Sigmoid colon (tissue), 7 donors: ENCODE measurements around the gene TMEM52. TPM values are rescaled to one million over a fixed set of nuclear protein-coding genes. Genes with fewer than 3 reads are reported as not detected.

Source experiments
- DNase-seq: peaks from one replicate; pipeline ENCODE4 v3.0.0-alpha.2; 2019
- H3K27ac ChIP-seq, 4 donors: fragments of 200-600 bp; sonication (generic); one replicate each; pipeline ENCODE4 v1.5.1; 2016 to 2019; ENCODE audit warnings: mild to moderate bottlenecking in 1 of 4
- H3K27me3 ChIP-seq, 3 donors: fragments of 200-600 bp; sonication (generic); one replicate each; pipeline ENCODE4 v1.5.1; 2019; ENCODE audit warnings: mild to moderate bottlenecking in 1 of 3
- H3K36me3 ChIP-seq, 4 donors: fragments of 200-600 bp; sonication (generic); one replicate each; pipeline ENCODE4 v1.5.1; 2016 to 2019
- H3K4me1 ChIP-seq, 4 donors: fragments of 200-600 bp; sonication (generic); one replicate each; pipeline ENCODE4 v1.5.1; 2017 to 2019
- H3K4me3 ChIP-seq, 4 donors: fragments of 200-600 bp; sonication (generic); one replicate each; pipeline ENCODE4 v1.5.1; 2017 to 2019; ENCODE audit warnings: mild to moderate bottlenecking in 2 of 4, moderate library complexity in 1 of 4
- H3K9me3 ChIP-seq, 4 donors: fragments of 200-600 bp in 3 of 4; sonication (generic) in 3 of 4; one replicate each; pipeline versions ENCODE4 v1.5.1 to v1.6.1; 2013 to 2019
- CTCF ChIP-seq, 4 experiments: fragments of 450-650 bp in 3 of 4; fragments of 200-600 bp in 1 of 4; IDR thresholded peaks; one replicate each; pipeline ENCODE4 v1.5.1; 2016 to 2019; ENCODE audit warnings: antibody characterized with exemption in 4 of 4, mild to moderate bottlenecking in 3 of 4, moderate library complexity in 2 of 4
- EP300 ChIP-seq, 4 donors: sonication (generic); formaldehyde crosslinking; IDR thresholded peaks; one replicate each; pipeline ENCODE4 v1.6.1; 2017; ENCODE audit warnings: antibody characterized with exemption in 4 of 4
- POLR2A ChIP-seq, 2 donors: fragments of 450-650 bp; IDR thresholded peaks; one replicate each; pipeline ENCODE4 v1.6.1; 2016; ENCODE audit warnings: antibody characterized with exemption in 2 of 2, mild to moderate bottlenecking in 2 of 2, moderate library complexity in 2 of 2
- POLR2AphosphoS5 ChIP-seq, 4 donors: sonication (generic); formaldehyde crosslinking; IDR thresholded peaks; one replicate each; pipeline ENCODE4 v1.6.1; 2017; ENCODE audit warnings: antibody characterized with exemption in 4 of 4
- WGBS, 2 donors: extraction: QIAGEN DNeasy Blood & Tissue Kit; methylation state at CpG; one replicate each; pipeline ENCODE4 v1.1.7; 2013; 5-methylcytosine and 5-hydroxymethylcytosine counted together
- intact Hi-C: fragments of 100-400 bp; cut with DNase I; formaldehyde crosslinking; loops from one replicate; pipeline ENCODE4 v1.15.1; 2023
- polyA plus RNA-seq, 3 donors: library from polyadenylated mRNA; stranded (reverse); fragments of 200-250 nt; gene quantifications; one replicate each; pipeline ENCODE4 v1.2.3, GENCODE V29; 2013
- total RNA-seq, 4 donors: library from RNA; depleted of rRNA; stranded (reverse); fragments of >200 nt; gene quantifications; one replicate each; pipeline ENCODE4 v1.1.0, GENCODE V29; 2016
- donor health status: healthy with polysubstance abuse.
- donor health status: Bipolar disorder and iron deficiency.
- donor health status: healthy.

The TMEM52 gene
- total and polyA plus RNA-seq, 7 donors, result 1.1 to 5.5 (median 2.1) TPM; not detected in 2

GRCh38 chr1:1883092-1883873 is 35.8 kb downstream of the TMEM52 start:
- Histone ChIP-seq H3K4me3 (no peak overlapping the region), H3K27me3 (no peaks in the 10 kb centered on the region), H3K27ac (peak overlapping the region in 1 of 4 donors; percentile 36), H3K36me3 (no peaks in the 10 kb centered on the region), H3K9me3 (no peaks in the 10 kb centered on the region), H3K4me1 (peaks cover 0 to 81% (median 77%) of the 10 kb centered on the region in 4 donors)
- DNase-seq, result no peak
- intact Hi-C loops, result no loop called here
- WGBS, 2 donors, result 47 to 57% methylated on average over 4 of the region's 4 CpGs
- TF ChIP-seq EP300 (IDR thresholded peaks at IDR 0.05) (no peak), CTCF (IDR thresholded peaks at IDR 0.05) (no peak), POLR2A (IDR thresholded peaks at IDR 0.05) (no peak)

GRCh38 chr1:1881727-1882126 is 37.4 kb downstream of the TMEM52 start:
- Histone ChIP-seq H3K27ac (no peak overlapping the region), H3K4me3 (no peak overlapping the region), H3K9me3 (no peaks in the 10 kb centered on the region), H3K27me3 (no peaks in the 10 kb centered on the region), H3K36me3 (no peaks in the 10 kb centered on the region), H3K4me1 (peaks cover 0 to 79% (median 72%) of the 10 kb centered on the region in 4 donors)
- intact Hi-C loops, result no loop called here
- DNase-seq, result no peak
- WGBS, 2 donors, result 22 to 69% methylated on average over 6 of the region's 6 CpGs
- TF ChIP-seq EP300 (IDR thresholded peaks at IDR 0.05) (no peak), CTCF (IDR thresholded peaks at IDR 0.05) (no peak), POLR2A (IDR thresholded peaks at IDR 0.05) (no peak)

- Histone ChIP-seq H3K4me3 (no peak overlapping the region), H3K4me1 (peaks cover 0 to 80% (median 72%) of the 10 kb centered on the region in 4 donors), H3K36me3 (peaks cover 0 to 5% (median 2%) of the 10 kb centered on the region in 4 donors), H3K27ac (no peak overlapping the region), H3K9me3 (no peaks in the 10 kb centered on the region), H3K27me3 (no peaks in the 10 kb centered on the region)
- no peak for DNase-seq
- WGBS, 2 donors, result 35 to 61% methylated on average over 13 of the region's 13 CpGs
- intact Hi-C loops, result no loop called here
- TF ChIP-seq EP300 (IDR thresholded peaks at IDR 0.05) (no peak), POLR2AphosphoS5 (IDR thresholded peaks at IDR 0.05) (no peak), POLR2A (IDR thresholded peaks at IDR 0.05) (no peak), CTCF (IDR thresholded peaks at IDR 0.05) (no peak)
These were observed 38.3 kb downstream of the TMEM52 start for GRCh38 chr1:1880617-1881312.

GRCh38 chr1:1879942-1880341 is 39.1 kb downstream of the TMEM52 start:
- Histone ChIP-seq H3K36me3 (peaks cover 0 to 5% (median 2%) of the 10 kb centered on the region in 4 donors), H3K4me3 (no peak overlapping the region), H3K27me3 (no peaks in the 10 kb centered on the region), H3K27ac (no peak overlapping the region), H3K9me3 (no peaks in the 10 kb centered on the region), H3K4me1 (peaks cover 0 to 86% (median 74%) of the 10 kb centered on the region in 4 donors)
- TF ChIP-seq EP300 (IDR thresholded peaks at IDR 0.05) (no peak), POLR2A (IDR thresholded peaks at IDR 0.05) (no peak), POLR2AphosphoS5 (IDR thresholded peaks at IDR 0.05) (no peak), CTCF (IDR thresholded peaks at IDR 0.05) (no peak)
- 93 to 94% methylated on average over 5 of the region's 5 CpGs for WGBS, 2 donors
- intact Hi-C loops, result no loop called here
- DNase-seq, result no peak
